HEK293T (cell line): ENCODE results near the gene CLEC16A.

Experiments used
- CTCF ChIA-PET: fragments of 350-600 bp; formaldehyde crosslinking; extraction: SDS; loops from one replicate; lab custom pipeline; 2021; ENCODE audit warnings: antibody characterized with exemption, inconsistent platforms; lab: Yijun Ruan, JAX
- POLR2A ChIA-PET: fragments of 350-600 bp; formaldehyde crosslinking; extraction: SDS; loops from one replicate; lab custom pipeline; 2020; ENCODE audit warnings: antibody characterized with exemption, inconsistent platforms; lab: Yijun Ruan, JAX
- DNase-seq: peaks from one replicate; pipeline ENCODE4 v3.0.0; 2012; ENCODE audit warnings: mixed read lengths; ENCODE audit errors: extremely low spot score
- ARNT ChIP-seq: fragments of 450-650 bp; IDR thresholded peaks from 2 replicates; pipeline ENCODE4 v1.6.1; 2017; ENCODE audit warnings: mild to moderate bottlenecking
- BHLHE40 ChIP-seq: fragments of 450-650 bp; IDR thresholded peaks from 2 replicates; pipeline ENCODE4 v1.6.1; 2016; ENCODE audit warnings: mild to moderate bottlenecking, moderate library complexity, borderline replicate concordance
- ELF4 ChIP-seq: fragments of 450-650 bp; IDR thresholded peaks from 2 replicates; pipeline ENCODE4 v1.6.1; 2017; ENCODE audit warnings: antibody characterized with exemption
- FOXA1 ChIP-seq: fragments of 450-650 bp; IDR thresholded peaks from 2 replicates; pipeline ENCODE4 v1.6.1; 2016; ENCODE audit warnings: mild to moderate bottlenecking
- FOXK2 ChIP-seq: fragments of 450-650 bp; IDR thresholded peaks from 2 replicates; pipeline ENCODE4 v1.6.1; 2016; ENCODE audit warnings: mild to moderate bottlenecking
- FOXM1 ChIP-seq: fragments of 450-650 bp; IDR thresholded peaks from 2 replicates; pipeline ENCODE4 v1.6.1; 2017; ENCODE audit warnings: mild to moderate bottlenecking, borderline replicate concordance
- HDGF ChIP-seq: fragments of 450-650 bp; IDR thresholded peaks from 2 replicates; pipeline ENCODE4 v1.6.1; 2017; ENCODE audit warnings: antibody characterized with exemption, borderline replicate concordance
- L3MBTL2 ChIP-seq: fragments of 450-650 bp; conservative IDR thresholded peaks from 2 replicates; pipeline ENCODE4 v1.6.1; 2016; ENCODE audit warnings: mild to moderate bottlenecking
- LEF1 ChIP-seq: fragments of 450-650 bp; IDR thresholded peaks from 2 replicates; pipeline ENCODE4 v1.6.1; 2017; ENCODE audit warnings: mild to moderate bottlenecking, borderline replicate concordance
- NFRKB ChIP-seq: fragments of 450-650 bp; IDR thresholded peaks from 2 replicates; pipeline ENCODE4 v1.6.1; 2016; ENCODE audit warnings: mild to moderate bottlenecking, moderate library complexity
- PKNOX1 ChIP-seq: fragments of 450-650 bp; IDR thresholded peaks from 2 replicates; pipeline ENCODE4 v1.6.1; 2016
- SP1 ChIP-seq: fragments of 450-650 bp; IDR thresholded peaks from 2 replicates; pipeline ENCODE4 v1.6.1; 2017
- TARDBP ChIP-seq: fragments of 450-650 bp; IDR thresholded peaks from 2 replicates; pipeline ENCODE4 v1.6.1; 2016

CLEC16A gene

GRCh38 chr16:10897134-10897533, 47.2 kb upstream of the CLEC16A start:
- DNase-seq: no peak
- ChIA-PET POLR2A (no interaction called here), CTCF (no interaction called here)
- TF ChIP-seq LEF1: no peak

GRCh38 chr16:10902999-10903398, 41.4 kb upstream of the CLEC16A start:
- no peak for DNase-seq
- TF ChIP-seq BHLHE40: no peak
- ChIA-PET POLR2A (no interaction called here), CTCF (no interaction called here)

- DNase-seq: no peak
- TF ChIP-seq FOXM1 (no peak), TARDBP (no peak), FOXK2 (no peak), PKNOX1 (no peak)
- POLR2A ChIA-PET: no interaction called here
- CTCF ChIA-PET: no interaction called here
Observed at GRCh38 chr16:10906482-10906881, 37.9 kb upstream of the CLEC16A start.

- ChIA-PET CTCF (no interaction called here), POLR2A (no interaction called here)
- TF ChIP-seq ELF4 (no peak), L3MBTL2 (no peak), SP1 (no peak), LEF1 (no peak), TARDBP (no peak), ARNT (no peak), FOXM1 (no peak), PKNOX1 (no peak), HDGF (no peak)
- no peak for DNase-seq
Observed at GRCh38 chr16:10906914-10907756, 37.2 kb upstream of the CLEC16A start.

GRCh38 chr16:10907757-10908045, 36.7 kb upstream of the CLEC16A start:
- CTCF ChIA-PET: no interaction called here
- POLR2A ChIA-PET: no interaction called here
- no peak for DNase-seq
- TF ChIP-seq HDGF (no peak), LEF1 (no peak)

GRCh38 chr16:10911267-10911666, 33.1 kb upstream of the CLEC16A start:
- no peak for TF ChIP-seq BHLHE40
- TF ChIP-seq HDGF: no peak
- no peak for TF ChIP-seq FOXM1
- no peak for TF ChIP-seq PKNOX1
- TF ChIP-seq NFRKB: no peak
- TF ChIP-seq ELF4: no peak
- POLR2A ChIA-PET: no interaction called here
- CTCF ChIA-PET: no interaction called here
- no peak for DNase-seq

GRCh38 chr16:10916534-10916933, 27.8 kb upstream of the CLEC16A start:
- no peak for DNase-seq
- no peak for TF ChIP-seq FOXK2
- TF ChIP-seq PKNOX1: no peak
- TF ChIP-seq HDGF: no peak
- no peak for TF ChIP-seq FOXM1
- no peak for TF ChIP-seq FOXA1
- TF ChIP-seq L3MBTL2: no peak
- no peak for TF ChIP-seq BHLHE40
- no peak for TF ChIP-seq NFRKB
- ChIA-PET POLR2A (no interaction called here), CTCF (interaction anchor here (0.6 kb wide), 1 partner anchor 92 kb away, joined by 3 read pairs; no protein-coding TSS in a partner anchor)
